ENCODE measurements around the gene LCE3A. TPM values are rescaled to one million over a fixed set of nuclear protein-coding genes. Genes with fewer than 3 reads are reported as not detected.
"Not testable (repeated sequence)": the region's sequence is repeated elsewhere in the genome, so short reads cannot be mapped to it uniquely, and the experiment has no call there.

LCE3A gene, protein sequence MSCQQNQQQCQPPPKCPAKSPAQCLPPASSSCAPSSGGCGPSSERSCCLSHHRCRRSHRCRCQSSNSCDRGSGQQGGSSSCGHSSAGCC
- polyA plus RNA-seq (2012; ENCODE audit: insufficient read depth, insufficient read length) = not detected

DNA sequence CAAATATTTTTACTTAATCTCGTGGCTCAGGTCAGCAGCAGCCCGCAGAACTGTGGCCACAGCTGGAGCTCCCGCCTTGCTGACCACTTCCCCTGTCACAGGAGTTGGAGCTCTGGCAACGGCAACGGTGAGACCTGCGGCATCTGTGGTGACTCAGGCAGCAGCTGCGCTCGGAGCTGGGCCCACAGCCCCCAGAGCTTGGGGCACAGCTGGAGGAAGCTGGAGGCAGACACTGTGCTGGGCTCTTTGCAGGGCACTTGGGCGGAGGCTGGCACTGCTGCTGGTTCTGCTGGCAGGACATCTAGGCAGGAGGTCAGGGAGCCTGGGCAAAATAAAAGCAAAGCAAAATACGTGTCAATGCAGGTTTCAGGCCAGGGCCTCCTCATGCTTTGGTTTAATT, at the start of gene LCE3A:
TSS of gene LCE3A (minus strand) at position 301 of the 400 bp plus-strand sequence. CDS start at position 301, 0 bp downstream.
- peak; percentile 81 for DNase-seq (ENCODE audit: low read depth, low spot score)
- H3K4me3 ChIP-seq (ENCODE audit: low read length) = no peak within 1 kb of the TSS

DNA sequence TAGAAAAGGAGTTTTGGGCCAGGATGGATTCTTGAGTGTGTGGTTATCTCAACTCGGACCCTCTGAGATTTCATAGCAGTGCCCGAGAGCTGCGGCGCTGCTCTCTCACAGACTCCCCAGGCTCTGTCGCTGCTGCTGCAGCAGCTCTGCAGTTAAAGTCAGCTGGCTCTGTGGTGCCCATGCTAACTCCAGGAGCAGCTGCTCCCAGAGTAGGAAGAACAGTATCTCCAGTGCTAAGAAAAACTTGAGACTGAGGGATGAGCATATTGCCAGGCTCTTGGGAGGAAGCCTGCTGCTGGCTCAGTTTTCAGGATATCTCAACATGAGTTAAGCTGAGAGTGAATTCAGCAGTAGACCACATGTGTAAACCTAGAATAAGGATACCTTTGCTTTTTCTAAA, 44.7 kb upstream of the LCE3A start:
- no peak overlapping the region for H3K4me3 ChIP-seq (ENCODE audit: low read length)
- DNase-seq (ENCODE audit: low read depth, low spot score) = no peak

DNA sequence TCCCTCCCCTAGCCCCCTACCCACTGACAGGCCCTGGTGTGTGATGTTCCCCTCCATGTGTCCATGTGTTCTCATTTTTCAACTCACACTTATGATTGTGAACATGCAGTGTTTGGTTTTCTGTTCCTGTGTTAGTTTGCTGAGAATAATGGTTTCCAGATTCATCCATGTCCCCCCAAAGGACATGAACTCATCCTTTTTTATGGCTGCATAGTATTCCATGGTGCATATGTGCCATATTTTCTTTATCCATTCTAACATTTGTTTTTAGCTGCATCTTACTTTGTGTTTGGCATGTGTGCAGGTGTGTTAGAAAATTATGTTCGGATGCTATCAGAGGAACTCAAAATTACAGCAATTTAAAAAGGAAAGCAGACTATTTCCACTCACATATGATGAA, 43.3 kb upstream of the LCE3A start:
- H3K4me3 ChIP-seq (ENCODE audit: low read length); DNase-seq (ENCODE audit: low read depth, low spot score): not testable (repeated sequence)

DNA sequence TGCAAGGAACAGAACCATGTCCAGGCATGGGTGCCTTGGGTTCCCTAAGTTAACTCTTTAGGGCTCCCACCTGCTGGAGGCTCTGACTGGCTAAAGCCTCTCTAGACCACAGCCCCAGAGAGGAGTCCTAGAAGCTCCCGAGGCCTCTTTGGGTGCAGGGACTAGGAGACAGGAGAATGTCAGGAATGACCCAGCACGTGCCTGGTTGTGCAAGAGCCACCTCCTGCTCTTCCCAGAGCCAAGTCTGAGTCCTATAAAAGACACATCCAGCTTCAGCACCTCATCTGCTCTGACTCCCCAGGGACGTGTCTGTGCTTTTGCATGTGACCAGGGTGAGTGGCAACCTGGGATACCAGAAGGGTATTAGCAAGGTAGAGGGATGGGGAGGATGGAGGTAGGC, 40.2 kb upstream of the LCE3A start, which contains the start of gene LCE2D:
TSS of gene LCE2D (plus strand) at position 283 of the 400 bp plus-strand sequence. CDS start 726 bp downstream, outside the sequence.
- no peak within 1 kb of the TSS for H3K4me3 ChIP-seq (ENCODE audit: low read length)
- DNase-seq (ENCODE audit: low read depth, low spot score) = no peak

DNA sequence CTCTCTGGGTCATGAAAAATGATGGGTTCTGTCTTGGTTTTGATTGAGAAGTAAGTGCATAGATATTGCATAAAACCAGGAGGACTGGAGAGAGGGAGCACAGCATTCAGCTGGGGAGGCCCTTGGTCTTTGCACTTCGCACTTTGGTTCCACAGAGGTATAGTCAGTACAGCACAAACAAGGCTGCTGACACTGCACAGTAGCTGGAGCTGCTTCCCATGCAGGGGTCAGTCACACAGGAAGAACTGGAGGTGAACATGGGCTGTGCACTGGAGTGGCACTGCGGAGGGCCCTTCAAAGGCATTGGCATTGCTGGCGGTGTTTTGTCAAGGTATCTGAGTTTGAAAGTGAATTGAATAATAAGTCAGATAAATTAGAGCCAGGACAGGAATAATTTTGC, 35.7 kb upstream of the LCE3A start:
- H3K4me3 ChIP-seq (ENCODE audit: low read length) = no peak overlapping the region
- DNase-seq (ENCODE audit: low read depth, low spot score) = no peak

DNA sequence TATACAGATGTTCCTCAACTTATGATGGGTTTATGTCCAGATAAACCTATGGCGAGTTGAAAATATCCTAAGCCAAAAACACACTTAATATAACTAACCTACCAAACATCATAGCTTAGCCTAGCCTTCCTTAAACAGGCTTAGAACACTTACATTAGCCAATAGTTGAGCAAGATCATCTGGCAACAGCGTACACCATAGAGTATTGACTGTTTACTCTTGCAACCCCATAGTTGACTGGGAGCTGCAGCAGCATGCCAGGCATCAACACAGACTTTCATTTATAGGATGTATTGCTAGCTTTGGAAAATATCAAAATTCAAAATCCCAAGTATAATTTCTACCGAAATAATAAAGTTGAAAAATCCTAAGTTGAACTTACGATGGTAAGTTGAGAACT, 34.8 kb upstream of the LCE3A start:
- no peak overlapping the region for H3K4me3 ChIP-seq (ENCODE audit: low read length)
- DNase-seq (ENCODE audit: low read depth, low spot score) = no peak

DNA sequence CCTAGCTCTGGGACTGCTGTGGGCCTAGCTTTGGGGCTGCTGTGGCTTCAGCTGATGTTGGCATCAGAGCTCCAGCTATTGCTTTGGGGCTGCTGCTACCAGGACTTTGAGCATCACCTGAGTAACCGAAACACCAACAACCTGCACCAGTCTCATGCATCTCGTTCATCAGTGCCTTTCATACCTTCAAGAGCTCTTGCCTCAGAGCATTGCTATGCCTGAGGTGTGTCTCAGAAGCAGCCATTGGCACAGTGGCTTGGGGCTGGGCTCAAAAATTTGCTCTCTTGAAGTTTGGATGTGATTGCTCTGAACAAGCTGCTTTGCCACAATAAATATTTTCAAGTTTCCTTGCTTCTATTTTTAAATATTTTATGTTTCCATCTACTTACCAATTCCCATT, 33.6 kb upstream of the LCE3A start:
- H3K4me3 ChIP-seq (ENCODE audit: low read length) = no peak overlapping the region

DNA sequence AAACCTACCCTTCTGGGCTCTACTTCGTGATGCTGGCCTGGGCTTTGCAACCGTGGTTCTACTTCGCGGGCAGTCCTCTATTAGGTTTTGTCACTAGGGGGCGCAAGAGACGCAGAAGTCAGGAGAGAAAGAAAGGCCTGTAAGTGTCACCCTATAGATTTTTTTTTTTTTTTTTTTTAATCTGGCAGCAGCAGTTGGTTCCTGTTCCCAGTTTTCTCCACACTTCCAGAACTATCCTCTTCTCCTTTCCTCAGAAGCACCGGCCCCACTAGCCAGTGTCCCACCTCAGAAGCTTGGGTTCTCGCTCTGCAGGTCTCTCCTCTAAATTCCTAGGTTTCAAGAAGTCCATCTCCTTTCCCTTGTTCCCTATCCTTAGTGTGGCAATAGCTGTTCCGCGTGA, 31.2 kb upstream of the LCE3A start:
- DNase-seq (ENCODE audit: low read depth, low spot score) = peak; percentile 52
- H3K4me3 ChIP-seq (ENCODE audit: low read length) = no peak overlapping the region

More for the DNA sequence above, 33.6 kb upstream of the LCE3A start:
- no peak for DNase-seq (ENCODE audit: low read depth, low spot score)

DNA sequence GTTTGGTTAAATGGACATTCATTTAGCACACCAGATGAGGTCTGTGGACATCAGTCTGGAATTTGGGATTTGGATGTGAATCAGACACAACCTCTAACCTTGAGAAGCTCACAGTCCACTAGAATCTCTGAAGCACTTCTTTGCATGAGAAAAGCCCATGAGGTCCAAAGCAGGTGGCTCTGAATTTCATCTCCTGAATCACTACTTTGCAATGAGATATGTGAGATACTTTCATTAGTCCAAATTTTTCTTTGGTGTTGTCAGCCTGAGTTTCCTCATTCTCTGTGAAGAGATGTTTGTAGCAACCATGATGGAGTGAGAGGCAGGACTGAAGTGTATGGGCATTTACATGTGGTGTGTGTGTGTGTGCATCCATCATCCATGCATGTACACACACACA, 23.8 kb upstream of the LCE3A start:
- DNase-seq (ENCODE audit: low read depth, low spot score) = no peak
- no peak overlapping the region for H3K4me3 ChIP-seq (ENCODE audit: low read length)

DNA sequence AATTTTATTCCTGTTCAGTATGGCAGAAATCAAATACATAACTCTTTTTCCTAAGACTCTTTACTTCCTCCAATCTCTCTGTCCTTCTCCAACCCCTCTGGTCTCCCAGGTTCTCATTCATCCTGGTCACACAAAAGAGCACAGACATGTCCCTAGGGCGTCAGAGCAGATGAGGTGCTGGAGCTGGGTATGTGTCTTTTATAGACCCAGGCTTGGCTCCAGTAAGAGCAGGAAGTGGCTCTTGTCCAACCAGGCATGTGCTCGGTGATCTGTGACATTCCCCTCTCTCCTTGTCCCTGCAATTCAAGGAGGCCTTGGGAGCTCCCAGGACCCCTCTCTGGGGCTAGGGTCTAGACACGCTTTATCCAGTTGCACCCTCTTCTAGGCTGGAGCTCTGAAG, 22.2 kb upstream of the LCE3A start:
- DNase-seq (ENCODE audit: low read depth, low spot score) = no peak

DNA sequence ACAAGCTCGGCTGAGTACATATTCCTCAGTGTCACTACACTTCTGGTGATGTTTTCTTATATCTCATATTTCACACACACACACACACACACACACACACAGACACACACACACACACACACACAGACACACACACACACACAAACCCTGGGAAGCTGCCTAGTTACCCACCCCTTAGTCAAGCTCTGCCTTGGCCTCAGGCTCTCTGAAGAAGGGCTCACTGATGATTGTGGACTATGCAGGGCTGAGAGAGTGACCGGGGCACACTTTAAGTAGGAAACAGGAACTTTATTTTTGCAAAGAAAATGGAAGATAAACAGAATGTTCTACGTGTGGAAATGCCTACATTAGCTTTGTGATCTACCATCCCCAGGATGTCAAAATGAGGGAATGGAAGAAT, 21.0 kb upstream of the LCE3A start:
- no peak overlapping the region for H3K4me3 ChIP-seq (ENCODE audit: low read length)
- no peak for DNase-seq (ENCODE audit: low read depth, low spot score)

More for the DNA sequence above, 22.2 kb upstream of the LCE3A start:
- no peak overlapping the region for H3K4me3 ChIP-seq (ENCODE audit: low read length)

DNA sequence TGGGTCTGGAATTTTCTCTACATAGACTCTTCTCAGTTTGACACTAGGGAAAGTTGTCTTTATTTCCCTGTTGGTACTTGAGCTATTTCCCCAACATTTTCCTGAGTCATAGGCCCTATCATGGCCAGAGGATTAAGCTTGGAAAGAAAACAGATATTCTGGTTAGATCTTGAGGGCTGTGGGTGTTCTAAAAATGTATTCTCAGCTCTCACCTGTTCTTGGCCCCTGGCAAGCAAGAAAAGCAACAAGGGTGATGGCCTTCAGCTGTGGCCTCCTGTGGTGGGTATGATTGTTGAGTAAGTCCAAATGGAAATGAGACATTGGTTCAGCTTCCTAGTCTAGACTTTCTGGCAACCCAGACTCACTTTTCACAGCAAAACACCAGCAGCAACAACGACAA, 17.4 kb upstream of the LCE3A start:
- H3K4me3 ChIP-seq (ENCODE audit: low read length) = no peak overlapping the region
- no peak for DNase-seq (ENCODE audit: low read depth, low spot score)

DNA sequence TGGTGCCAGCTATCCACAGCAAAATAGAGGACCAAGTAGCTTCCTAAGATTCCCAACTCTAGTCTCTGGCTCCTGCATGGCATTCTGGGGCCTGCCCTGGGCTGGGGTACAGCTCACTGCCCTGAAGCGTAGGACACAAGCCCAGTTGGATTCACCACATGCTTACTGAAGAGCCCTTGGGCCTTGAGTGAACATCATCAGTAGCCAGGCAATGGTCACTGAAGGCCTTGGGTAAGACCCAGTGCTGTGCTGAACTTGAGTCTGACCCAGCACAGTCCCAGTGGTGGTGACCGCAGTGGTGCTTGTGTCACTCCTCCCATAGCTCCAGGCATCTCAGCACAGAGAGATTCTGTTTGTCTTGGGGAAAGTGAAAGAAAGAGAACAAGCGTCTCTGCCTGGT, 7.7 kb upstream of the LCE3A start:
- DNase-seq (ENCODE audit: low read depth, low spot score) = no peak
- no peak overlapping the region for H3K4me3 ChIP-seq (ENCODE audit: low read length)

DNA sequence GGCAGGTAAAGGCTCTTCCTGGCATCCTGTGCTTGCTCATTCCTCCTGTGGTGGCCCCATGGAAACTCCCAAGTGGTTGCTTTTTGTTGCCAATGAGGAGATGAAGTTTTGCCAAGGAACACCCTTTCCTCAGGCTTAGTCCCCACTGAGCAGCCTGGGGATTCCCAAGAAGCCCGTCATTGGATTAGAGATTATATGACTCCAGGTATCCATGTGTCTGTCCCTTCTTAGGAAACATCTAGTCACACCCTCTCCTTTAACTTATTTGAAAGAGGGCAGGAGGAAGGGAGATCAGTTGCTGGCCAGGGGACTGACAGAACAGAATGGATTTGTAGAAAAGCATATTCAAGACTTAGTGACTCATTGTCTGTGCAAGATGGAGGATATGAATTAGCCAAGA, 3.8 kb upstream of the LCE3A start:
- no peak overlapping the region for H3K4me3 ChIP-seq (ENCODE audit: low read length)
- no peak for DNase-seq (ENCODE audit: low read depth, low spot score)

DNA sequence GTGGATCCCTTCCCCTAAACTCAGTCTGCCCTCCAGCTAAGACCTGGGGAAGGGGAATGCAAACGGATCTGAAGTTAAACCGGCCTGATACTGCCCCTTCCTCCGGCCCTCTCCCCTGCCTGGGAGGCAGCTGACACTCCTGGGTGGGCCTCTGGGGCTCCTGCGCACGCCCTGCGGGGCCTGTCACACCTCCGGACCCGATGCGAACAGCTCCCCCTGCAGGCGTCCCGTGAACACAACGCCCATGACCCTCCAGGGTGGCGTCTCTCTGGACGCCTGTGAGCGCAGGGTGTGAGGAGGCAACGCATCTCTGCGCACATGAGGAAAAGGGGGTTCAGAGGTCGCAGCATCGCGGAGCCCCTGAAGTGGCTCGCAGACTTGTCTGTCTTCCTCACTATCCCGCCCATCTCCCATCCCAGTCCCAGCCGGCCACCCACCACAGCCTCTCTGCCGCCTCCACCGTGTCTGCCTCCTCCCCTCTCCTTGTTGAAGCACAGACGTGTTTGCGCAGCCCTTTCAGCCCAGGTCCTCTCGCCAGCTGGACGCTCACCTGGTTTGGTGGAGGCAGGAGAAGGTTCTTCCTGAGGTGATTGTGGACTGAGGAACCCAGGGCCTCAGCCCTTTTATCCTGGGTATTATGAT, 421 bp upstream of the LCE3A start:
- DNase-seq (ENCODE audit: low read depth, low spot score) = no peak
- no peak overlapping the region for H3K4me3 ChIP-seq (ENCODE audit: low read length)

DNA sequence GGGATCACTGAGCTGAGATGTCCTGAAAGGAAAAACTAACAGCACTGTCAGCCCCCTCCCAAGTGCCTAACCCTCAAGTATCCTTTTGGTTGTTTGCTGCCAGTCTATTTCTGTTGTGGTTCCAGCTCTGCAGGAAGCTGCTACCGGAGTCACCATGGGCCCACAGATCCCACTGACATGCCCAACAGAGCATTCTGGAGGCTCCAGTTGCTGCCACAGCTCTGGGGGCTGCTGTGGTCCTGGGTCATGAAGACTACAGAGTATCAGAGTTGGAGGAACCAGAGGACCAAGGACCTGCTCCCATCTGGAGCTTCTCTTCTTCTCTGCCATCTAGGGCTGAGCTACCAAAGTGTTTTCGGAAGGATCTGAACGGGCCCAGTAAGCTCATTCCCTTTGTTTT, 910 bp downstream of the LCE3A start:
- H3K4me3 ChIP-seq (ENCODE audit: low read length) = no peak overlapping the region
- peak; percentile 42 for DNase-seq (ENCODE audit: low read depth, low spot score)

DNA sequence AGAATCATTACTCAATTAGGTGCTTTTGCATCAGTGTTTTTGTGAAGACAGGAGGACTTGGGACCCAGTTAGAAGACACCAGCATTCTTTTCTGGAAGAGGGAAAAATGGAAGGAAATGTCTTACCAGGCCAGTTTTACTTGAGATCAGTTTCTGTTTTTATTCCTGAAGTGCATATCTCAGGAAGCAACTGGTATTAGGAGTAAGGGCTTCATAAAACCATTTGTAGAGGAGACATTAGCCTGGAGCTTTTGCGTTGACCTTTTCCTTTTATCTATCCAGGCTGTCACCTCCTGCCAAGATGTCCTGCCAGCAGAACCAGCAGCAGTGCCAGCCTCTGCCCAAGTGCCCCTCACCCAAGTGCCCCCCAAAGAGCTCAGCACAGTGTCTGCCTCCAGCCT, 9.4 kb downstream of the LCE3A start, which contains the start of gene LCE3B:
TSS of gene LCE3B (plus strand) at position 301 of the 400 bp plus-strand sequence. CDS start at position 301, 0 bp downstream.
- no peak within 1 kb of the TSS for H3K4me3 ChIP-seq (ENCODE audit: low read length)
- DNase-seq (ENCODE audit: low read depth, low spot score) = no peak

DNA sequence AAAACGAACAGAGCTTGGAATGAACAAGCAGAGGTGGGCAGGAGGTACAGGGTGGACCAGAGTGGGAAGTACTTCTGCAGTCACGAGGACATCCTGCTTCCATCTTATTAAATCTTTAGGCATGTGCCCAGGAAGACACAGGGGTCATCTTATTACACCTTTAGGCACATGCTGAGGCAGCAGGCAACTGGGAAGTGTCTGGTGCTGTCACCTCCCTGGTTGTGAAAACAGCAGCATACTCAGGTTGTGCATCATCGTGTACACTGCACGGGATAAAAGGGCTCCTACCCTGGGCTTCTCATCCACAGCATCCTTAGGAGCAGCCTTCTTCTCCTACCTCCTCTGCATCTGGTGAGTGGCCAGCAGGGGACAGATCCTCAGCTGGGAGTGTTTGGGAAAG, 23.0 kb downstream of the LCE3A start, which contains the start of gene LCE3C:
TSS of gene LCE3C (plus strand) at position 301 of the 400 bp plus-strand sequence. CDS start 498 bp downstream, outside the sequence.
- H3K4me3 ChIP-seq (ENCODE audit: low read length) = no peak within 1 kb of the TSS
- no peak for DNase-seq (ENCODE audit: low read depth, low spot score)

DNA sequence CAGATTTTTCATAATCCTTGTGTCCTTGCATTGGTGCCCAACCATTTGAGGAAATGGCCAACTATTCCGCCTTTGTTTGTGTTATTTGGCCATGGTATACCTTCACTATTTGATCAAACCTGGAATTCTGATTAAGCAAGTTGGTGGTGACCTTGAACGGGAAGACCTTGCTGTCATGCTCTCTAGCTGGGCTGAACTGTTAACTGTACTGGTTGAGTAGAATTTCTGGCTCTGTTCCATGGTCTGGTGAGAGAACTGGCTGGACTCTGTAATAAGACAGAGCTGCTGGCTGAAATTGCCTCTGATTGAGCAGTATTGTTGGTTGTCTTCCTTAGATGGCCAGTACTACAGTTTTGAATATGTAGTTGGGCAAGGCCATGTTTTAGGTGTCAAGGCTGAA, 25.9 kb downstream of the LCE3A start:
- no peak overlapping the region for H3K4me3 ChIP-seq (ENCODE audit: low read length)
- no peak for DNase-seq (ENCODE audit: low read depth, low spot score)

DNA sequence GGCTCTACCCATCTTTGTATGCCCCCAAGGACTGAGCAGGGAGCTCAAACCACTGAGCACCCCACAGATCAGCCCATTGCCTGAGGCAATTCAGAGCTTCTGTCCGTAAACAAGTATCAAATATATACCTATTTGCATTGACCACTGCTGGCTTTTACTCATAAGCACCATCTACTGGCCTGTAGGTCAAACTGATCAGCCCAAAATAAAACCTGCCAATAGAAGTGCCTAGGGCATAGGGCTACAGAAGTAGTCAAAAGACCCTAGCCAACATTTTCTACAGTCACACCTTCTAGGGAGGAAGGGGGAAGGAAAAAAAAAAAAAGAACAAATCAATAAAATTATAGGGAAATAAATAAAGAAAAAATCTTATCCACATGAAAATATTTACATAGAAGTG, 37.3 kb downstream of the LCE3A start:
- DNase-seq (ENCODE audit: low read depth, low spot score) = no peak
- H3K4me3 ChIP-seq (ENCODE audit: low read length) = no peak overlapping the region

DNA sequence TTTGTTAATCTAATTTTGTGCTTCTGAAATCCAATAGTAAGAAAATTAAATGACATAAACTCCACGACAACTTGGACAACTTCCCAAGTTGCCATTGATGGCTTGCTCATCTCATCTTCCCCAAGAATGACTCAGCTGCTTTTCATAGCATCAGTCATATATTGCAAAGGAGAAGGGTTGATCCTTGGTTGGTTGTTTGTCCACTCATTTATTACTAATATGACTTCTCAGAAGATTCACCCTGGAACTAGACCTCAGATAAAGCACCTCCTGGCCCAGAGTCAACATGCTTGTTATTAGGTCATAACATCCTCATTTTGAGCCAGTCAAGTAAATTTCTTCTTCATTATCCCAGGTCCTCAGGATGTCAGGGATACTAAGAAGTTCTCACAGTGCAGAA, 40.3 kb downstream of the LCE3A start:
- DNase-seq (ENCODE audit: low read depth, low spot score) = no peak

More for the DNA sequence above, 40.3 kb downstream of the LCE3A start:
- no peak overlapping the region for H3K4me3 ChIP-seq (ENCODE audit: low read length)

All from Jurkat, Clone E6-1 (cell line).